ENCODE measurements around the gene GPX6.
"Not testable (repeated sequence)": the region's sequence is repeated elsewhere in the genome, so short reads cannot be mapped to it uniquely, and the experiment has no call there.

Gene GPX6

DNA sequence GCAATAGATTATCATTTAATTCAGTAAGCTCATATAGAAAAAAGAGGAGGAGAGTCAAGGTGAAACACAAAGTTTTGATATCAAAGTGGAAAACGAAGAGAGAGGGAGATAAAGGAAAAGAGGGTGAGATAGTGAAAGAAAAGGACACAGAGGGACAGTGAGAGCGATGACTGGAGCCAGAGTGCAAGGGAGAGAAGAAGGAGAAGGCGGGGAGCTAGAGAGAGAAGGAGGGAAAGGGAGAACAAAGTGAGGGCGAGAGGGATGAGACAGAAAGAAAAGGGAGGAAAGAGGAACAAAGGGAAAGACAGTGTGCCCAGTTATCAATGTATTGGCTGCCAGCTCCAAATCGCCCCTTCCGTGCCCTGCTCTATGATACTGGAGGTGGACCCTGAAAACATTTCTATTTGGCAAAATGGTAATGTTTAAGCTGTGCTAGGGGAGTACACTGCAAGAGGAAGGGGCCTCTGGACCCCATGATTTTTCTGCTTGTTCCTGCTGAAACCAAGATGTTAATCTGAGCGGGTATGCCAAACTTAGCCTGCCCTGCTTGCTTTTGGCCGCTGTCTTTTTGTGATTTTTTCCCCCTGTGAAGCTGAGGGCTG, 37.9 kb upstream of the GPX6 start:
- no peak overlapping the region for H3K4me3 ChIP-seq (ENCODE audit: low read depth, low read length)
- TF ChIP-seq MAX (IDR thresholded peaks at IDR 0.05; ENCODE audit: low read depth, low read length) (no peak), MYC (IDR thresholded peaks at IDR 0.05; ENCODE audit: low read depth, low read length) (no peak), POLR2A (IDR thresholded peaks at IDR 0.05; ENCODE audit: extremely low read depth, insufficient read length) (no peak), CTCF (IDR thresholded peaks at IDR 0.05; ENCODE audit: low read depth, low read length) (no peak)
- no peak for DNase-seq (ENCODE audit: low read depth)

DNA sequence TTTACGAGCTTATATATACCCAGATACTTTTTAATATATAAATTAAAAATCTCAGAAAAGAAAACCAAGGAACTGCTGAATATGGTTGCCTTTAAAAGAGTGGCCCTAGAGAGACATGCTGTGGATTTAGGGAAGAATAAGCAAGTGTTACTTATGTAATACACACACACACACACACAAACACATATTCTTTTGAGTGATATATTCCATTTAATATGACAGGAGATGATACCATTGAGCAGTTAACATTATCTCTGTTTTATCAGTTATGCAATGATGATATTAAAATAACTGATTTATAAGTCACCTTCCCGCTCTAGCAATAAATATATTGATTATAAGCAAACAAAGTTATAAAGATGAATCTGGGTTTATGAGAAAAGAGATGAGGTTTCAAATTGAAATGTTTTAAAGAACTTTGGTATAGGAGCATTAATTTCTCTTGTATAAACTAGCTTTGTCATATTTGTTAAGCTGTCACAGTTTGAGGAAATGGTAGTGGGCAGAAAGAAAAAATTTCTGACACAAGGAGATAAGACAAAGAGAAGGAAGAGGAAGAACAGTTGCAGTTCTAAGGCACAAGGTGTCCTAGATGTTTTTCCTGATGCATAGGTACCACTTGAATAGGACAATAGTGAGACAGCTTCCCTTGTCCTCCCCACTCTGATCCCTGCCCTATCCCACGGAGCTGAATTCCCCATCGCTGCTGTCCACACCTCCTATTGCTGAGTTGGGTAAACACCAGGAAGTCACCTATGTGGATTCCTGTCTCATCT, 36.5 kb upstream of the GPX6 start:
- TF ChIP-seq POLR2A (IDR thresholded peaks at IDR 0.05; ENCODE audit: extremely low read depth, insufficient read length), result no peak
- no peak for TF ChIP-seq MYC (IDR thresholded peaks at IDR 0.05; ENCODE audit: low read depth, low read length)
- TF ChIP-seq CTCF (IDR thresholded peaks at IDR 0.05; ENCODE audit: low read depth, low read length), result no peak
- no peak for TF ChIP-seq MAX (IDR thresholded peaks at IDR 0.05; ENCODE audit: low read depth, low read length)
- DNase-seq (ENCODE audit: low read depth), result no peak
- H3K4me3 ChIP-seq (ENCODE audit: low read depth, low read length), result no peak overlapping the region

GRCh38 chr6:28547003-28547402, 31.4 kb upstream of the GPX6 start:
- not testable (repeated sequence) for DNase-seq (ENCODE audit: low read depth); H3K4me3 ChIP-seq (ENCODE audit: low read depth, low read length)

DNA sequence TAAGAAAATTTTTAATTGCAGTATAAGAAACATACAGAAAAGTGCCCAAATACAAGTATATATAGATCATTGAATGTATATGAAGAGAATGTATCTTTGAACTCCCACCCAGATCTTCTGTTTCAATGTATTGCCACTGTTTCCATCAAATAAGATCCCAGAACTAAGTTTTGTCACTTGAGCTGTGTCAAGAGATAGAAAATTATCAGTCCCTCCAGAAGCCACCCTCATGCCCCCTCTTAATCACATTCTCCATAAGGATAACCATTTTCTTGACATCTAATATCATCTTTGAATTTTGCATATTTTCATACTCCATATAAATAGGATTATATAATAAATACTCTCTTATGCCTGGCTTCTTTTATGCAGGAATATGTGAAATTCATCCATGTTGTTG, 30.4 kb upstream of the GPX6 start:
- DNase-seq (ENCODE audit: low read depth), result no peak
- TF ChIP-seq CTCF (IDR thresholded peaks at IDR 0.05; ENCODE audit: low read depth, low read length), result no peak
- no peak for TF ChIP-seq MAX (IDR thresholded peaks at IDR 0.05; ENCODE audit: low read depth, low read length)
- TF ChIP-seq MYC (IDR thresholded peaks at IDR 0.05; ENCODE audit: low read depth, low read length), result no peak
- no peak for TF ChIP-seq POLR2A (IDR thresholded peaks at IDR 0.05; ENCODE audit: extremely low read depth, insufficient read length)
- no peak overlapping the region for H3K4me3 ChIP-seq (ENCODE audit: low read depth, low read length)

DNA sequence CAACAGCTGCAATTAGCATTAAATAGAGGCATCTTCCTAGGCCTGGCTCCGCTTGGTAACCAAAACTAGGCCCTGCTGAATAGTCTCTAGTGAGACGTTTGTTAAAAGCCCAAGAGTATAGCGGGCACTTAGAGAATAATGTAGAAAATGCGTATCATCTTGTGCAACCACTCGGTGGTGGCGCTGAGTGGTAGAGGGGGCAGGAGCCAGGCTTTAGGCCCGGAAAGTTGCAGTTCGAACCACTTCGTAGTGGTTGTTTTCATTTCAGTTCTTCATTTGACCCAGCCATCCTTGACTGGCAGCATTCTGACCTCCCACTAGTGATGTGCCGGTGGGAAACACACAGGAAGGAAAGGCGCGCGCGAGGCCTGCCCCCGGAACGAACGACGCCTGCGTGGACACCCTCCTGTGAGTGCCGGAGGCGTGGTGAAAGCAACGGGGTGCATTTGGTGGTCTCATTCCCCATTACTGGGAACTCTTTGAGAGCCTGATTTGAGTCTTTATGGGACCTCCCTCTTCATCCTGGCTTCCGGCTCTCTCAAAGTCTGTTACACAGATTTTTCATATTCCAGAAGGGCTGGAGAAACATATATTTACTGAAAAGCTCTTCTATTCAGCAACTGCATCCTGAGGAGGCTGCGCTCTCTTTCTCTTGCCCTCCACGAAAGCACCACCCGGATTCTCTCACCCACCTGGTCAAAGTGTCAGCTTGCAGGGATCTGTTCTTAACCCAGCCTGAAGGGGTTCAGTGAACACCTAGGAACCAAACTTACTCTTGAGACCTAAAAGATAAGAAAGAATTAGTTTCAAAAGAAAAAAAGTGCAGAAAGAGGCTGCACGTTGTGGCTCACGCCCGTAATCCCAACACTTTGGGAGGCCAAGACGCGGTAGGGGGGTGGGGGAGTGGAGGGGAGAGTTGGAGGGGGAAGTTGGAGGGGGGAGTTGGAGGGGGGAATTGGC, 28.3 kb upstream of the GPX6 start:
- TF ChIP-seq CTCF (IDR thresholded peaks at IDR 0.05; ENCODE audit: low read depth, low read length) (no peak), MAX (IDR thresholded peaks at IDR 0.05; ENCODE audit: low read depth, low read length) (no peak), MYC (IDR thresholded peaks at IDR 0.05; ENCODE audit: low read depth, low read length) (no peak), POLR2A (IDR thresholded peaks at IDR 0.05; ENCODE audit: extremely low read depth, insufficient read length) (no peak)
- peak overlapping the region; percentile 57 for H3K4me3 ChIP-seq (ENCODE audit: low read depth, low read length)
- peak; percentile 62 for DNase-seq (ENCODE audit: low read depth)
